ACHN (cell line): ENCODE measurements around the gene CPN2.

Experiments
- DNase-seq: peaks from one replicate; pipeline ENCODE4 v3.0.0-alpha.2; 2015
- in situ Hi-C: cut with HindIII; loops from 2 replicates; pipeline ENCODE4 v1.10.0; 2017; ENCODE audit warnings: low sequenced_read_pairs, low pct_ligation_motif_present, low pct_unique_long_range_greater_than_20kb

CPN2 gene

GRCh38 chr3:194310060-194310835, 40.9 kb downstream of the CPN2 start:
- DNase-seq: no peak
- in situ Hi-C loops: loop anchor here (25.0 kb wide), 1 partner anchor 148 kb away; no protein-coding TSS in a partner anchor

- DNase-seq: peak; percentile 43
- in situ Hi-C loops: loop anchor here (25.0 kb wide), 1 partner anchor 147 kb away; no protein-coding TSS in a partner anchor
Observed at GRCh38 chr3:194308601-194309449, 42.3 kb downstream of the CPN2 start.

GRCh38 chr3:194307849-194308248, 43.3 kb downstream of the CPN2 start:
- DNase-seq: no peak
- in situ Hi-C loops: loop anchor here (25.0 kb wide), 1 partner anchor 146 kb away; no protein-coding TSS in a partner anchor

- in situ Hi-C loops: loop anchor here (25.0 kb wide), 1 partner anchor 145 kb away; no protein-coding TSS in a partner anchor
- no peak for DNase-seq
Observed at GRCh38 chr3:194306771-194307640, 44.1 kb downstream of the CPN2 start.

- in situ Hi-C loops: loop anchor here (25.0 kb wide), 1 partner anchor 144 kb away; no protein-coding TSS in a partner anchor
- DNase-seq: no peak
Observed at GRCh38 chr3:194306109-194306686, 44.9 kb downstream of the CPN2 start.

GRCh38 chr3:194305356-194306108, 45.6 kb downstream of the CPN2 start:
- in situ Hi-C loops: loop anchor here (25.0 kb wide), 1 partner anchor 143 kb away; no protein-coding TSS in a partner anchor
- no peak for DNase-seq

- DNase-seq: no peak
- in situ Hi-C loops: loop anchor here (25.0 kb wide), 1 partner anchor 142 kb away; no protein-coding TSS in a partner anchor
Observed at GRCh38 chr3:194304186-194304917, 46.8 kb downstream of the CPN2 start.

GRCh38 chr3:194303749-194304148, 47.4 kb downstream of the CPN2 start:
- no peak for DNase-seq
- in situ Hi-C loops: loop anchor here (25.0 kb wide), 1 partner anchor 141 kb away; no protein-coding TSS in a partner anchor

- in situ Hi-C loops: loop anchor here (25.0 kb wide), 1 partner anchor 139 kb away; no protein-coding TSS in a partner anchor
- DNase-seq: no peak
Observed at GRCh38 chr3:194301730-194302129, 49.4 kb downstream of the CPN2 start.

- no peak for DNase-seq
- in situ Hi-C loops: loop anchor here (25.0 kb wide), 1 partner anchor 139 kb away; no protein-coding TSS in a partner anchor
Observed at GRCh38 chr3:194300936-194301335, 50.2 kb downstream of the CPN2 start.

GRCh38 chr3:194300382-194300758, 50.8 kb downstream of the CPN2 start:
- peak; percentile 61 for DNase-seq
- in situ Hi-C loops: loop anchor here (25.0 kb wide), 1 partner anchor 138 kb away; no protein-coding TSS in a partner anchor

- in situ Hi-C loops: no loop called here
- DNase-seq: peak; percentile 59
Observed at GRCh38 chr3:194298331-194299227, 52.5 kb downstream of the CPN2 start.

- in situ Hi-C loops: no loop called here
- peak; percentile 91 for DNase-seq
Observed at GRCh38 chr3:194296454-194297263, 54.5 kb downstream of the CPN2 start.

GRCh38 chr3:194294895-194295214, 56.3 kb downstream of the CPN2 start:
- in situ Hi-C loops: no loop called here
- no peak for DNase-seq
